H9 (cell line): ENCODE data around the gene GRIP1. TPM values are rescaled to one million over a fixed set of nuclear protein-coding genes. Genes with fewer than 3 reads are reported as not detected.

Source experiments
- DNase-seq: peaks from one replicate; pipeline ENCODE4 v3.0.0-alpha.2; 2017
- H2AFZ ChIP-seq: one replicate; pipeline ENCODE4 v1.6.1; 2013; ENCODE audit warnings: mild to moderate bottlenecking, low read length, control low read depth, moderate library complexity
- H2AK5ac ChIP-seq: 2 replicates; pipeline ENCODE4 v1.6.1; 2013; ENCODE audit warnings: low read length, control low read depth, mixed read lengths; ENCODE audit not compliant: insufficient read length
- H2BK120ac ChIP-seq: one replicate; pipeline ENCODE4 v1.6.1; 2013; ENCODE audit warnings: low read depth, mild to moderate bottlenecking, low read length, control low read depth, inconsistent platforms; ENCODE audit not compliant: poor library complexity, severe bottlenecking
- H2BK12ac ChIP-seq: 2 replicates; pipeline ENCODE4 v1.6.1; 2013; ENCODE audit warnings: low read length, control low read depth, mixed read lengths, low read depth; ENCODE audit not compliant: insufficient read length
- H2BK15ac ChIP-seq: 2 replicates; pipeline ENCODE4 v1.6.1; 2013; ENCODE audit warnings: low read depth, low read length, control low read depth
- H2BK20ac ChIP-seq: one replicate; pipeline ENCODE4 v1.6.1; 2013; ENCODE audit warnings: low read depth, mild to moderate bottlenecking, low read length, control low read depth, inconsistent platforms; ENCODE audit not compliant: poor library complexity, severe bottlenecking
- H2BK5ac ChIP-seq: 2 replicates; pipeline ENCODE4 v1.6.1; 2013; ENCODE audit warnings: low read length, control low read depth, mixed read lengths; ENCODE audit not compliant: insufficient read length
- H3K14ac ChIP-seq: 2 replicates; pipeline ENCODE4 v1.6.1; 2013; ENCODE audit warnings: low read length, control low read depth; ENCODE audit not compliant: insufficient read depth
- H3K18ac ChIP-seq: 2 replicates; pipeline ENCODE4 v1.6.1; 2013; ENCODE audit warnings: low read depth, mild to moderate bottlenecking, mixed read lengths, low read length, control low read depth; ENCODE audit not compliant: insufficient read length
- H3K23ac ChIP-seq: 2 replicates; pipeline ENCODE4 v1.6.1; 2013; ENCODE audit warnings: low read length, control low read depth, mixed read lengths, low read depth; ENCODE audit not compliant: insufficient read length
- H3K23me2 ChIP-seq: 2 replicates; pipeline ENCODE4 v1.6.1; 2013; ENCODE audit warnings: low read depth, mild to moderate bottlenecking, mixed read lengths, low read length, control low read depth; ENCODE audit not compliant: insufficient read length, poor library complexity, severe bottlenecking
- H3K27ac ChIP-seq: 2 replicates; pipeline ENCODE4 v1.5.1; 2013; ENCODE audit warnings: low read length, control low read depth, mixed read lengths, low read depth; ENCODE audit not compliant: insufficient read length
- H3K27me3 ChIP-seq: 2 replicates; pipeline ENCODE4 v1.6.1; 2013; ENCODE audit warnings: low read length, control low read depth, inconsistent platforms; ENCODE audit not compliant: insufficient read depth
- H3K4ac ChIP-seq: 2 replicates; pipeline ENCODE4 v1.6.1; 2013; ENCODE audit warnings: low read depth, mild to moderate bottlenecking, control low read depth, inconsistent platforms, low read length, moderate library complexity
- H3K4me1 ChIP-seq: 2 replicates; pipeline ENCODE4 v1.6.1; 2013; ENCODE audit warnings: low read length, control low read depth, inconsistent platforms; ENCODE audit not compliant: insufficient read depth
- H3K4me2 ChIP-seq: 2 replicates; pipeline ENCODE4 v1.6.1; 2013; ENCODE audit warnings: low read length, control low read depth, mixed read lengths; ENCODE audit not compliant: insufficient read length, insufficient read depth
- H3K56ac ChIP-seq: 2 replicates; pipeline ENCODE4 v1.6.1; 2013; ENCODE audit warnings: low read depth, mild to moderate bottlenecking, mixed read lengths, low read length, control low read depth; ENCODE audit not compliant: insufficient read length
- H3K79me1 ChIP-seq: 2 replicates; pipeline ENCODE4 v1.6.1; 2013; ENCODE audit warnings: low read depth, mild to moderate bottlenecking, moderate library complexity, low read length, control low read depth, inconsistent platforms; ENCODE audit not compliant: insufficient read depth, poor library complexity, severe bottlenecking
- H3K79me2 ChIP-seq: 2 replicates; pipeline ENCODE4 v1.6.1; 2013; ENCODE audit warnings: low read length, control low read depth, inconsistent platforms; ENCODE audit not compliant: insufficient read depth
- H3K9ac ChIP-seq: 2 replicates; pipeline ENCODE4 v1.6.1; 2013; ENCODE audit warnings: low read length, control low read depth, mixed read lengths; ENCODE audit not compliant: insufficient read length; ENCODE audit errors: extremely low read depth
- H3K9me3 ChIP-seq: one replicate; pipeline ENCODE4 v1.6.1; 2013; ENCODE audit warnings: low read depth, low read length, inconsistent platforms; ENCODE audit not compliant: control insufficient read depth
- H3T11ph ChIP-seq: one replicate; pipeline ENCODE4 v1.6.1; 2013; ENCODE audit warnings: mild to moderate bottlenecking, low read length, control low read depth, inconsistent platforms
- H4K20me1 ChIP-seq: one replicate; pipeline ENCODE4 v1.6.1; 2013; ENCODE audit not compliant: control insufficient read depth, insufficient read length, insufficient read depth
- H4K5ac ChIP-seq: 2 replicates; pipeline ENCODE4 v1.6.1; 2013; ENCODE audit warnings: low read depth, mild to moderate bottlenecking, mixed read lengths, low read length, control low read depth; ENCODE audit not compliant: insufficient read length
- H4K8ac ChIP-seq: replicated peaks from 2 replicates; pipeline ENCODE4 v1.6.1; 2013; ENCODE audit warnings: low read length, control low read depth, mixed read lengths, low read depth; ENCODE audit not compliant: insufficient read length
- H4K91ac ChIP-seq: 2 replicates; pipeline ENCODE4 v1.6.1; 2013; ENCODE audit warnings: low read depth, mild to moderate bottlenecking, moderate library complexity, mixed read lengths, low read length, control low read depth; ENCODE audit not compliant: insufficient read length
- H3K27ac Mint-ChIP-seq, 3 experiments: 2 replicates in 2 of 3; 3 replicates in 1 of 3; pipeline ENCODE4 v1.8.0; 2020 to 2021; ENCODE audit warnings: mixed read lengths in 3 of 3, mild to moderate bottlenecking in 1 of 3, moderate library complexity in 1 of 3
- H3K27me3 Mint-ChIP-seq: 2 replicates; pipeline ENCODE4 v1.8.0; 2021; ENCODE audit warnings: low read depth, mild to moderate bottlenecking, moderate library complexity, mixed read lengths
- H3K36me3 Mint-ChIP-seq, 3 experiments: 2 replicates in 2 of 3; 3 replicates in 1 of 3; pipeline ENCODE4 v1.8.0; 2020 to 2021; ENCODE audit warnings: low read depth in 3 of 3, mixed read lengths in 3 of 3; ENCODE audit not compliant: insufficient read depth in 1 of 3
- H3K4me1 Mint-ChIP-seq, 2 experiments: 2 replicates each; pipeline ENCODE4 v1.8.0; 2020; ENCODE audit warnings: mixed read lengths in 2 of 2
- H3K4me3 Mint-ChIP-seq, 2 experiments: 2 replicates in 1 of 2; 3 replicates in 1 of 2; pipeline ENCODE4 v1.8.0; 2020 to 2021; ENCODE audit warnings: mild to moderate bottlenecking in 2 of 2, mixed read lengths in 2 of 2, moderate library complexity in 1 of 2
- H3K9me3 Mint-ChIP-seq, 2 experiments: 2 replicates in 1 of 2; 3 replicates in 1 of 2; pipeline ENCODE4 v1.8.0; 2020; ENCODE audit warnings: mild to moderate bottlenecking in 2 of 2, mixed read lengths in 2 of 2, moderate library complexity in 1 of 2
- CTCF ChIP-seq: fragments of 200-600 bp; sonication (generic); conservative IDR thresholded peaks from 3 replicates; pipeline ENCODE4 v1.8.0; 2021; ENCODE audit warnings: antibody characterized with exemption, mild to moderate bottlenecking
- WGBS: extraction: QIAGEN DNeasy Blood & Tissue Kit; methylation state at CpG from one replicate; pipeline ENCODE4 v1.1.7; 2013; ENCODE audit warnings: missing lambda C conversion rate, low lambda C conversion rate, mixed read lengths; ENCODE audit not compliant: insufficient read length; ENCODE audit errors: extremely low coverage; 5-methylcytosine and 5-hydroxymethylcytosine counted together
- total RNA-seq: library from RNA; stranded (reverse); gene quantifications from 2 replicates; pipeline ENCODE4 v1.2.1, GENCODE V29; 2021

The GRIP1 gene
- total RNA-seq, 1 experiment from 2014 or later = 19.5 TPM

DNA sequence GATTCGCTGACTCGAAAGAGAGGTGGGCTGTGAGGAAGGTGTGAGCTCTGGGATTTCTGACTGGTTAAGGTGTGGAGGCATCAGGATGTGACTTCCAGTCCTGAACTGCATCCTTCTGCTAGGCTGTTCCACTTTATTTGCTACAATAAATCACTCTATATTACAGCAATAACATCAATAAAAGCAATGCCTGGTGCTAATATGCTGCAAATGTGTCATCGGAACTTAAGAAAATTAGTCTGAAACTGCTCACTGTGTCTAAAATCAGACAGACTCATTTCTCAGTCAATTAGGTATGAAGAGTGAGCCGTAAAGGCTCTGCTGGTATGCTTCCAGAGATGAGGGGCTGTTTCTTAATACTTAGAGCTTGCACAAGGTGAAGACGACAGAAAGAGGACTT, 250.0 kb downstream of the GRIP1 start:
- peak overlapping the region in 1 of 3 experiments; percentile 14; a peak in 1 of 7 replicates for H3K27ac Mint-ChIP-seq
- peaks cover 4 to 5% of the 10 kb centered on the region in 2 experiments; a peak in 3 of 5 replicates for H3K9me3 Mint-ChIP-seq
- no peak overlapping the region for H3K18ac ChIP-seq
- H2BK5ac ChIP-seq = no peak overlapping the region
- no peak overlapping the region for H3K56ac ChIP-seq
- peaks cover 35 to 38% of the 10 kb centered on the region in 2 experiments for H3K4me1 Mint-ChIP-seq
- no CpG with 5 or more reads among the region's 5 CpGs for WGBS
- no peaks in the 10 kb centered on the region for H3K23me2 ChIP-seq
- H3K4me2 ChIP-seq = no peak overlapping the region
- H3K79me2 ChIP-seq = no peaks in the 10 kb centered on the region
- no peak overlapping the region for H3K9ac ChIP-seq
- H2BK15ac ChIP-seq = no peak overlapping the region
- no peak for DNase-seq
- H3K27ac ChIP-seq = no peak overlapping the region
- no peak overlapping the region for H3K23ac ChIP-seq
- no peak overlapping the region for H4K91ac ChIP-seq
- H3K9me3 ChIP-seq = peaks cover 6% of the 10 kb centered on the region
- H4K5ac ChIP-seq = no peak overlapping the region
- H3K14ac ChIP-seq = no peak overlapping the region
- no peak overlapping the region for H3K4ac ChIP-seq
- no peaks in the 10 kb centered on the region for H4K20me1 ChIP-seq
- no peak overlapping the region for H3T11ph ChIP-seq
- no peak for TF ChIP-seq CTCF
- no peak overlapping the region for H4K8ac ChIP-seq
- no peak overlapping the region for H2BK20ac ChIP-seq
- no peak overlapping the region for H2AFZ ChIP-seq
- H3K36me3 Mint-ChIP-seq = peaks cover 0 to 12% (median 3%) of the 10 kb centered on the region in 3 experiments; a peak in 4 of 7 replicates
- H3K4me3 Mint-ChIP-seq = no peak overlapping the region
- no peaks in the 10 kb centered on the region for H3K27me3 Mint-ChIP-seq
- no peaks in the 10 kb centered on the region for H3K27me3 ChIP-seq
- H2AK5ac ChIP-seq = no peak overlapping the region
- H2BK12ac ChIP-seq = no peak overlapping the region
- peaks cover 12% of the 10 kb centered on the region; the same call in 1 of the 2 replicates for H3K4me1 ChIP-seq
- H2BK120ac ChIP-seq = no peak overlapping the region
- no peaks in the 10 kb centered on the region for H3K79me1 ChIP-seq
